ENCODE measurements around the gene SULF2. TPM values are rescaled to one million over a fixed set of nuclear protein-coding genes. Genes with fewer than 3 reads are reported as not detected.

Gene SULF2
- total RNA-seq, 2 donors from 2014 or later: 9.1 to 34.3 TPM

DNA sequence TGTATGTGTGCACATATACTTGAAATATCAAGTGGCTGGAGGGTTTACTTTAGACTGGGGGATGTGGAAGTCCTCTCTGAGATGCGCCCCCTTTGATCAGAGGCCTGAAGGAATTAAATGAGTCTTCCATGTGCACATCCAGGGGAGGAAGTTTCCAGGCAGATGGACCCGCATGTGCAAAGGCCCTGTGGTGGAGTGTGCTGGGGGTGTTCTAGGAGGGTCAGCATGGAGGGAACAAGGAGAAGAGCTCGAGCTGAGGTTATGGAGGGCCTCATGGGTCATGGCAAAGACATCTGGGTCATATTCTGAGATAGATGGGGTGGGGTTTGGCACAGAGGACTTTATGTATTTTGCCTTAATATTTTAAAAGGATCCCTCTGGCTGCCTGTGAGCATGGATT, 17.7 kb upstream of the SULF2 start:
- 75 to 78% methylated on average over 3 of the region's 3 CpGs for WGBS, 2 donors
- H3K36me3 ChIP-seq (replicated peaks in 1 of 2; ENCODE audit: insufficient read depth in 1 of 2, low read depth in 2 of 2): no peaks in the 10 kb centered on the region
- H3K4me3 ChIP-seq: no peak overlapping the region
- no peak overlapping the region for H3K27ac ChIP-seq
- H3K27me3 ChIP-seq: no peaks in the 10 kb centered on the region
- intact Hi-C loops (cut with DNase I): no loop called here
- no peaks in the 10 kb centered on the region for H3K9me3 ChIP-seq
- TF ChIP-seq, protein P1, sequence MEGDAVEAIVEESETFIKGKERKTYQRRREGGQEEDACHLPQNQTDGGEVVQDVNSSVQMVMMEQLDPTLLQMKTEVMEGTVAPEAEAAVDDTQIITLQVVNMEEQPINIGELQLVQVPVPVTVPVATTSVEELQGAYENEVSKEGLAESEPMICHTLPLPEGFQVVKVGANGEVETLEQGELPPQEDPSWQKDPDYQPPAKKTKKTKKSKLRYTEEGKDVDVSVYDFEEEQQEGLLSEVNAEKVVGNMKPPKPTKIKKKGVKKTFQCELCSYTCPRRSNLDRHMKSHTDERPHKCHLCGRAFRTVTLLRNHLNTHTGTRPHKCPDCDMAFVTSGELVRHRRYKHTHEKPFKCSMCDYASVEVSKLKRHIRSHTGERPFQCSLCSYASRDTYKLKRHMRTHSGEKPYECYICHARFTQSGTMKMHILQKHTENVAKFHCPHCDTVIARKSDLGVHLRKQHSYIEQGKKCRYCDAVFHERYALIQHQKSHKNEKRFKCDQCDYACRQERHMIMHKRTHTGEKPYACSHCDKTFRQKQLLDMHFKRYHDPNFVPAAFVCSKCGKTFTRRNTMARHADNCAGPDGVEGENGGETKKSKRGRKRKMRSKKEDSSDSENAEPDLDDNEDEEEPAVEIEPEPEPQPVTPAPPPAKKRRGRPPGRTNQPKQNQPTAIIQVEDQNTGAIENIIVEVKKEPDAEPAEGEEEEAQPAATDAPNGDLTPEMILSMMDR (IDR thresholded peaks at IDR 0.05): no peak
- TF ChIP-seq POLR2A (IDR thresholded peaks at IDR 0.05): no peak
- ATAC-seq (no peak), DNase-seq (no peak)
- no peaks in the 10 kb centered on the region for H3K4me1 ChIP-seq

DNA sequence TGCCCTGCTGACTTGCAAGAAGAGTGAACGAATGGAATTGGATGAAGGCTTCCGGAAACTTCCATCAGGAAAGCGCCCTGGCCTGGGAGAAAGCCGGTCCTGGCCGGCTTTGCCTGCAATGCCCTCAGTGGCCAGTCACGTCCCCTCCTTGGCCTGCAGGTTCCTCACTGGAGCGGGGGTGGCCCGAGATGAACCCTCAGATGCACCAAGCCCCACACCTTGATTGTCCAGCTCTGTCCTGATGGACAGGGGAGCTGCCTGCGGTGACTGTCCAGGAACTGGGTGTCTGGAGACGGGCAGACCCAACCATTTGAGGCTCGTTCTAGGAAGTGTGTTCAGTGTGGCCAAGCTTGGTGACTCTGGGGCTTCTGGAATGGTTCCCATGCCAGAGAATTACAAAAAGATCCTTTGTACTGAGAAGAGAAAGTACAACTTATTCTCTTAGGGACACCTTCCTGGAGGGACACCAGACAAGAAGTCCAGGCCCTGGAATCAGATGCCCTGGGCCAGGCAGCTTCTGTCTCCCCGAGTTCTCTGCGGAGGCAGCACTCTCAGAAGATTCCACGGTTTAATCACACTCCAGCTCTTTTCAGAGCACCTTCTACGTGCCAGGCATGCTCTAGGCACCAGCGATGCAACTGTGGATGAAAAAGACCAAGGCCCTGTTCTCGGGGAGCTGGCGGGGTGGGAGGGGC, 17.1 kb upstream of the SULF2 start:
- ATAC-seq: no peak
- no peak overlapping the region for H3K27ac ChIP-seq
- TF ChIP-seq, protein P1 (IDR thresholded peaks at IDR 0.05): no peak
- TF ChIP-seq POLR2A (IDR thresholded peaks at IDR 0.05): no peak
- intact Hi-C loops (cut with DNase I): no loop called here
- H3K9me3 ChIP-seq: no peaks in the 10 kb centered on the region
- no peaks in the 10 kb centered on the region for H3K4me1 ChIP-seq
- no peaks in the 10 kb centered on the region for H3K36me3 ChIP-seq (replicated peaks in 1 of 2; ENCODE audit: insufficient read depth in 1 of 2, low read depth in 2 of 2)
- no peaks in the 10 kb centered on the region for H3K27me3 ChIP-seq
- no peak for DNase-seq
- 81% methylated on average over 15 to 18 of the region's 18 CpGs for WGBS, 2 donors
- H3K4me3 ChIP-seq: no peak overlapping the region

DNA sequence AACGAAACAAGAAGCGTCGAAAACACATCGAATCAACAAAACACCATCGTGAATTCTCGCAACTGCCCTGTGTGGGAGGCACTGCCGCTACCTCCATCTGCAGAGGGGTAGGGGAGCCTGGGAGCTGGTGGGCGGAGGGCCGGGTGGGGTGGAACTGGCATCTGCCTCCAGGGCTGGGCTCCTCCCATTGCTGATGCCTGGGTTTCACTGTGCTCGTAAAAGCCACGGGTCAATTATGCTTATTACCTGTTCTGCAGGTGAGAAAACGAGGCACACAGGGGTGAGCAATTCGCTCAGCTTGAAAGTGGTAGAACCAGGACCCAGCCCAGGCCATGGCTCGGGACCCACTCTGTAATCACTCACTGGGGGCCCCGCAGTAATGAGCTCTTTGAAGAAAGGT, 16.5 kb upstream of the SULF2 start:
- TF ChIP-seq, protein P1 (IDR thresholded peaks at IDR 0.05): no peak
- no peak for TF ChIP-seq POLR2A (IDR thresholded peaks at IDR 0.05)
- no peak for DNase-seq
- intact Hi-C loops (cut with DNase I): no loop called here
- no peak overlapping the region for H3K4me3 ChIP-seq
- no peak overlapping the region for H3K27ac ChIP-seq
- no peaks in the 10 kb centered on the region for H3K9me3 ChIP-seq
- WGBS, 2 donors: 64 to 75% methylated on average over 14 to 15 of the region's 15 CpGs
- no peaks in the 10 kb centered on the region for H3K27me3 ChIP-seq
- ATAC-seq: no peak
- H3K4me1 ChIP-seq: no peaks in the 10 kb centered on the region
- H3K36me3 ChIP-seq (replicated peaks in 1 of 2; ENCODE audit: insufficient read depth in 1 of 2, low read depth in 2 of 2): no peaks in the 10 kb centered on the region

DNA sequence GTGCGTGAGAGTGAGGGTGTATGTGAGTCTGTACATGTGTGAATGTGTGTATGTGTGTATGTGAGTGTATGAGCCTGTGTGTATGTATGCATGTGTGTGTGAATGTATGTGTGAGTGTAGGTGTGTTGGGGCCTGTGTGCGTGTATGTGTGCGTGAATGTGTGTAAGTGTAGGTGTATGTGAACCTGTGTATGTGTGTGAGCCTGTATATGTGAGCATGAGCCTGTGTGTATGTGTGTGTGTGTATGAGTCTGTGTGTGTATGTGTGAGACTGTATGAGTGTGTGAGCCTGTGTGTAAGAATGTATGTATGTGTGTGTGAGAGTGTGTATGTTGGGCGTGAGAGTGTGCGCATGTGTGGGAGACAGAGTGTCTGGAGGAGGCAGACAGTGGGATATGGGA, 15.8 kb upstream of the SULF2 start:
- Histone ChIP-seq H3K36me3 (replicated peaks in 1 of 2; ENCODE audit: insufficient read depth in 1 of 2, low read depth in 2 of 2) (no peaks in the 10 kb centered on the region), H3K27me3 (no peaks in the 10 kb centered on the region), H3K4me3 (no peak overlapping the region), H3K9me3 (no peaks in the 10 kb centered on the region), H3K4me1 (no peaks in the 10 kb centered on the region), H3K27ac (no peak overlapping the region)
- 88 to 92% methylated on average over 5 of the region's 5 CpGs for WGBS, 2 donors
- TF ChIP-seq POLR2A (IDR thresholded peaks at IDR 0.05): no peak
- TF ChIP-seq, protein P1 (IDR thresholded peaks at IDR 0.05): no peak
- intact Hi-C loops (cut with DNase I): no loop called here
- ATAC-seq (no peak), DNase-seq (no peak)

DNA sequence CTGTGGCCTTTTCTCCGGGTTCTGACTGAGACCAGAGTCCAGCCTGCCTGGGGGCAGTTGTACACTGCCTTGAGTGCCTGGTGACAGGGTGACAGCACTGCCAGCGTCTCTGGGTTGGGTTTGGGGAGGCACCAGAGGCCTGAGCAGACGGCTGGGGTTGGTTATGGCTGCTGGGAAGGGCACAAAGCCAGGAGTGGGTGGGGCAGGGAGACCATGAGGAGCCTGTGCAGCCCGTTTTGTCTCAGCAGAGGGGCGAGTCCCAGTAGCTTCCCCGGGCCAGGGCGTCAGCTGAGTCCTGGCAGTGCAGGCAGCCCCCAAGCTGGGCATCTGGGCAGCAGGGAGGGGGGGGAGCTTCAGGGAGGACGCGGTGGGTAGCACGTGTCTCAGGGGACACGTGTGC, 15.3 kb upstream of the SULF2 start:
- Histone ChIP-seq H3K9me3 (no peaks in the 10 kb centered on the region), H3K27ac (no peak overlapping the region), H3K27me3 (no peaks in the 10 kb centered on the region), H3K4me3 (no peak overlapping the region), H3K4me1 (no peaks in the 10 kb centered on the region), H3K36me3 (replicated peaks in 1 of 2; ENCODE audit: insufficient read depth in 1 of 2, low read depth in 2 of 2) (no peaks in the 10 kb centered on the region)
- DNase-seq: no peak
- ATAC-seq: no peak
- 60 to 75% methylated on average over 8 to 11 of the region's 11 CpGs for WGBS, 2 donors
- intact Hi-C loops (cut with DNase I): no loop called here
- no peak for TF ChIP-seq POLR2A (IDR thresholded peaks at IDR 0.05)
- TF ChIP-seq, protein P1 (IDR thresholded peaks at IDR 0.05): no peak

Data from body of pancreas (tissue), 4 donors.